ENCODE measurements around the gene SLC39A3.

Gene SLC39A3

DNA sequence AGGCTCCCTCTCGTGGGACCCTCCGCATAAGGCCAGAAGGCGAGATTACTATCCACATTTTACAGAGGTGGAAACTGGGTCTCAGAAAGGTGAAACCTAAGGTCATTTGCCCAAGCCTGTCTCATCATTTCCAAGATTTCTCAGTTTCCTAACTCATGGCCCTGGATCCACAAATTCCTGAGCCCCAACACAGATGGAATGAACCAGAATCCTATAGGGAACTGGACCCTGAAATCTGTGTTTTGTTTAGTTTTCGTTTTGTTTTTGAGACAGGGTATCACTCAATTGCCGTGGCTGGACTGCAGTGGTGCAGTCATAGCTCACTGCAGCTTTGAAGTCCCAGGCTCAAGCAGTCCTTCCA, 36.8 kb downstream of the SLC39A3 start:
- DNase-seq (ENCODE audit: low spot score): no peak

DNA sequence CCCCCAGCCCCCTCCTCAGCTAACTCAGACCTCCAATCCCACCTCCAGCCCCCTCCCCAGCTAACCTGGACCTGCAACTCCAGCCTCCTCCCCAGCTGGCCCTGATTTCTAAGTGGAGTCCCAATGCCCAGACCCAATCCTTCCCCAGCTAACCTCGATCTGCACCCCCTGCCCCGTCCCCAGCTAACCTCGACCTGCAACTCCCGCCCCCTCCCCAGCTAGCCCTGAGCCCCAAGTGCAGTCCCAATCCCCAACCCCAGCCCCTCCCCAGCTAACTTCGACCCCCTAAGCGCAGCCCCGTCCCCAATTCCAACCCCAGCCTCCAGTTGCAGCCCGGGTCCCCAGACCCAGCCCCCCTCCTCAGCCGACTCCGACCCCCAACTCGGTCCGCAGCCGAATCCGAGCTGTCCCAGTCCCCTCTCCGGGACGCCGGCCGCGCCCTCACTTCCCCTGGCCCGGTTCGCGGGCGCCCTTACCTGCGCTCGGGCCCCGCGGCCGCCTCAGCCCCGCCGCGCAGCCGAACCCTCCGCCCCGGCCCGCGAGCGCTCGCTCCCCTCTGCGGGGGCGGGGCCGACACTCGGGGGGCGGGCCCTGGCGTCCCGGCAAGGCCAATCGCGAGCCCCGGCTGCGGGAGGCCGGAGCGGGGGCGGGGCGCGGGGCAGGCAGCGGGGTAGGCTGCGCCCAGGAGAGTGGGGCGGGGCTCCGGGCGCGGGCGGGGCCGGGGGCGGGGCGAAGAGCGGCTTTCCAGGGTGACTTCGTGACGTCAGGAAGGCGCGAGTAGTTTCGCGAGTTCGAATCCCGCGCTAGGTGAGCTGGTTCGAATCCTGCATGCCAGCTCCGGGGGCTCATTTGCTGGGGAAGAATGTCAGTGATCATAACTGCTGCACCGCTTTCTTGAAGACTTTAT, 37.4 kb downstream of the SLC39A3 start, which contains the start of gene GNG7:
GNG7 (minus strand) TSS at position 525 of the 907 bp plus-strand sequence. CDS start 182,006 bp downstream, outside the sequence.
- peak; percentile 80 for DNase-seq (ENCODE audit: low spot score)

DNA sequence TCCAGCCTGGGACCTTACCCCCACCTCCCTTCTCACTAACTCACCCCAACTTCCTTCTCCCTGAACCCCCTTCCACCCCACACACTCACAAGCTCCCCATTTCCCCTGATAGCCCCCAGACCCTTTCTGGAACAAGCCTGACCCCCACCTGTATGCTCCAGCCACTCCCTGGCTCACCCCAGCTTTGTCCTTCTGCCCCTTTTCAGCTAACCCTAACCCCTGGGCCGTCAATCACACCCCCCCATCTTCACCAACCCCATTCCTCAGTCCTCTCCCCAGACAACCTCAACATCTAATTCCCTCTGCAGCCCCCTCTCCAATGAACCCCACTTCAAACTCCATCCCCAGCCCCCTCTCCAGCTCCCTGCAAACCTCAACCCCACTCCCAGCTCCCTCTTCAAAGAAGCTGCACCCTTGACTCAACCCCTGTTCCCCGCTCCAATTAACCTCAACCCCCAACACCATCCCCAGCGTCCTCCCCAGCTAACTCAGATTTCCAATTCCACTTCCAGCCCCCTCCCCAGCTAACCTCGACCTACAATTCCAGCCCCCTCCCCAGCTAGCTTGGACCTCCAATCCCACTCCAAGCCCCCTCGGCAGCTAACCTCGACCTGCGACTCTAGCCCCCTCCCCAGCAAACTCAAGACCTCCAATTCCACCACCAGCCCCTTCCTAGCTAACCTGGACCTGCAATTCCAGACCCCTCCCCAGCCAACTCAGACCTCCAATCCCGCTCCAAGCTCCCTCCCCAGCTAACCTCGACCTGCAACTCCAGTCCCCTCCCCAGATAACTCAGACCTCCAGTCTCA, 38.3 kb downstream of the SLC39A3 start:
- no peak for DNase-seq (ENCODE audit: low spot score)

DNA sequence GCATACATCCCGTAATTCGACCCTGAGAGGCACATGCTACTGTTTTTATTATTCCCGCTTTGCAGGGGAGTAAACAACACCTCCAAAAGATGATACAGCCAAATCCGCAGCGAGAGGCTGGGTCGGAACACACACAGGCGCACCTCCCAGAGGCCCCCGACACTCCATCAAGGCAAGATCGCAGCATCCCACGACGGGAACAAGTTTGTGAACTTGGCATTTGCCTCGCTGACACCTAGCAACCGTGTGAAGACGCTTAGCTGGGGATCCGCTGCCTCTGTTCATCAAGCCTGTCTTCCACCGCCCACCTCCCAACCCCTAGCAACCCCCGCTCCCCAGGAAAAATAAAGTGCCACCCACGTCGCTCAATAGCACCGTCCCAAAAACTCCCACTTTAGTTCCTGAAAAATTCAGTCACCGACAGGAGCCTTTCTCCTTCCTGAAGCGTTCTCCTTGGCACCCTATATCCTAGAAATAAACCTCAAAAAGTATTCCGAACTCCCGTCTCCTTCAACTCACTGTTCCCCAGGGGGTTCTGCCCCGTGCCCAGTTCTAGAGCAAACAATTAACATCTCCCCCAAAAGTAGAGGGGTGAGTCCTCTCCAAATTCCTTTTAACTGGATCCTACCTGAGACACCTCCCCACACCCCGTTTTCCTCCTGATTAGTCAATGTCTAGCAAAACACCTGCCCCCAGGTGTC, 39.0 kb downstream of the SLC39A3 start:
- no peak for DNase-seq (ENCODE audit: low spot score)

DNA sequence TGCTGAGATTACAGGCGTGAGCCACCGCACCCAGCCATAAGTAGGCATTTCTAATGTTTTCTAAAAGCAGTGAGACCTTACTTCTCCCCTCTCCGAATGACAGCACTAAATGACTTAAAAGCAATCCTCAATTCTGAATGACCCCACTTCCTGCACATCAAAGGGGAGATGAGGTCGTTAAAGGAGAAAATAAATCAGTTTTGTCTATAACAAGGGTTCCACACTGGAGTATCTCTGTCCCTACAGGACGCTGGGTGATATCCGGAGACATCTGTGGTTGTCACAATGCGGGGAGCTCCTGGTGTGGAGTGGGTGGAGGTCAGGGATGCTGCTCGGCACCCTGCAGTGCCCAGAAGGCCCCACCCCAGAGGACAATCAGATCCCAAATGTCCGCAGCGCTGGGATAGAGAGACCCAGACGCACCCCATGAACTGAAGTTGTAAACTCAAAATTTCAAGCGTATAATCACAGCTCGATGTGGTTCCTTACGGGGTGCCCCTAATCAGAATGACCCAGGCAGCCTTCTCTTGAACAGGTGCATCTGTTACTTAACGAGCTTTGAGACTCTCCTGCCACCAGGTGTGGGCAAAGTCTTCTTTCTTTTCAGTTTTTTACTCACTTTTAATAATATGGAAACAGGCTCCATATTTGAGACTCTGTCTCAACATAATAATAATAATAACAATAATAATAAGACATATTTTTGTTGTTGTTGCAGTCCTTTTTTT, 40.2 kb downstream of the SLC39A3 start:
- DNase-seq (ENCODE audit: low spot score): no peak

DNA sequence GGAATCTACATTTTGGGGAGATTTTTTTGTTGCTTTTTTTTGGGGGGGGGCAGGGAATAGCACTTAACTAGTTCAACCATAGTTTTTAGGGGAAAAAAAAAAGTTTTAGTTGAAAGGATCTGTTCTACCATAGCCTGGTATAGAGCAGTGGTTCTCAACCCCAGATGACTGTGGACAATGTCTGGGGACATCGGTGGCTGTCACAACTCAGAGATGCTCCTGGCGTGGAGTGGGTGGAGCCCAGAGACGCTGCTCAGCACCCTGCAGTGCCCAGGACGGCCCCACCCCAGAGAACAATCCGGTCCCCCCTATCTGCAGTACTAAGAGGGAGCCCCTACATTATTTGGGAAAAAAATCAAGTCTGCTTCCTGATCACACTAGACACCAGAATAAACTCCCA, 45.6 kb downstream of the SLC39A3 start:
- DNase-seq (ENCODE audit: low spot score): no peak

DNA sequence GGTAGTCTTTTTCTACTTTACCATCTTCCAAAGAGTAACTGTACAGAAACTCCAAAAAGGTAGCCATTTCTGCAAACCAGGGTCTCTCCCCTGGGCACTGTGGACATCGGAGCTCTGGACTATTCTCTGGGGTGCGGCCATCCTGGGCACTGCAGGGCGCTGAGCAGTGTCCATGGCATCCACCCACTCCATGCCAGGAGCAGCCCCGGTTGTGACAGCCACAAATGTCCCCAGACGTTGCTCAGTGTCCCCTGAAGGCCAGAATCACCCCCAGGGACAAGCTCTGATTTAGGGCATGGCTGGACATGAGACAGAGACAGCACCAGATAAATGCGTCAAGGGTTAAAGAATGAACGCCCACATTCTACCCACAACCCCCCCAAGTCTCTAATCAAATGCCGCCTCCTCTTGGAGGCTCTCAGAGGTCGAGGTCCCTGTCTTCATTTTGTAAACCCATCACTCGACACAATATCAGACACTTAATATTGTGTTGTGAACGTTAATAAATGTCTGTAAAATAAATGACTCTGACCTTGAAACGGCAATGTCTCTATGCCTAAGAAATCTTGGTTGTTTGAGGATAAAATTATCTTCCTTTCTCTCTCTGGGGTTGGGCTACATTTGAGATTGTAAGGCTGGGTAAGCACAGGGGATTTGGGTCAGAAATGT, 46.2 kb downstream of the SLC39A3 start:
- DNase-seq (ENCODE audit: low spot score): no peak

DNA sequence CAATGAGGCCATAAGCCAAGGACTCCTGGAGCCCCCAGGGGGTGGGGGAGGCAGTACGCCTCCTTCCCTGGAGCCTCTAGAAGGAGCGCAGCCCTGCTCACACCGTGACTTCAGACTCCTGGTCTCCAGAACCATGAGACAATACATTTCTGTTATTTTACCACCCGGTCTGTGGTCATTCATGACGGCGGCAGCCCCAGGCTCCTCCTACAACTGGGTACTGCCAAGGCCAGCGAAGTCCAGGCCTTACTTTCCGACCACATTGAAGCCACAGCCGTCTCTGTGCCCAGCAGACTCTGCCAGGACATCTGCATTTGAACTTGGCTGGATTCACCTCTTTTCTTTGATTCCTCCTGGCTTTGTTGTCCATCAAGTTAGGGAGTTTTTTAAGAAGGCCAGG, 47.9 kb downstream of the SLC39A3 start:
- no peak for DNase-seq (ENCODE audit: low spot score)

DNA sequence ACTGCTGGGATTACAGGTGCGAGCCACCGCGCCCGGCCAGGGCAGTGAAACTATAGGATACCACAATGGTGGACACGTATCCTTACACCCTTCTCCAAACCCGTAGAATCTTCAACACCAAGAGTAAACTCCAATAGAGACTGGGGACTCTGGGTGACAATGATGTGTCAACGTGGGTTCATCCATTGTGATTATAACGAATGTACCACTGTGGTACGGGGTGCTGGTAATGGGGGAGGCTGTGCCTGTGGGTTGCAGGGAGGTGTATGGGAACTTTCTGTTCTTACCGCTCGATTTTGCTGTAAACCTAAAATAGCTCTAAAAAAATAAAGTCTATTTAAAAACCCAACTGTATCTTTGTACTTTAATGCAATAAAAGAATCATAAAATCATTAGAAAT, 49.0 kb downstream of the SLC39A3 start:
- DNase-seq (ENCODE audit: low spot score): no peak

DNA sequence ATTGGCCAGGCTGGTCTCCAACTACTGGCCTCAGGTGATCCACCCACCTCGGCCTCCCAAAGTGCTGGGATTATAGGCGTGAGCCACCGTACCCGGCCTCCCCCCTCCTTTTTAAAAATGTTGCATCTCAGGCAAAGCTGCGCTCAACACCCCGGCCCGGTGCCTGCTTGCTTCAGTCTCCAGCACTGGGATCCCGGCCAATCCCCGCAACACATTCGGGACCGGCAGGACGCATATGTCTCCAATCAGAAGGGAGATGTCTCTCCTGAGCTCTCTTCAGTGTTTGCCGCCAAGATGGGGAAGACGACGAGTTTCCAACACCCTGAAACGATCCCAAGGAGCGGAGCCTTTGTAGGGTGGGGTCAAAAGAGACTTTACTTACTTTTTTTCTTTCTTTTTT, 53.5 kb downstream of the SLC39A3 start:
- DNase-seq (ENCODE audit: low spot score): no peak

DNA sequence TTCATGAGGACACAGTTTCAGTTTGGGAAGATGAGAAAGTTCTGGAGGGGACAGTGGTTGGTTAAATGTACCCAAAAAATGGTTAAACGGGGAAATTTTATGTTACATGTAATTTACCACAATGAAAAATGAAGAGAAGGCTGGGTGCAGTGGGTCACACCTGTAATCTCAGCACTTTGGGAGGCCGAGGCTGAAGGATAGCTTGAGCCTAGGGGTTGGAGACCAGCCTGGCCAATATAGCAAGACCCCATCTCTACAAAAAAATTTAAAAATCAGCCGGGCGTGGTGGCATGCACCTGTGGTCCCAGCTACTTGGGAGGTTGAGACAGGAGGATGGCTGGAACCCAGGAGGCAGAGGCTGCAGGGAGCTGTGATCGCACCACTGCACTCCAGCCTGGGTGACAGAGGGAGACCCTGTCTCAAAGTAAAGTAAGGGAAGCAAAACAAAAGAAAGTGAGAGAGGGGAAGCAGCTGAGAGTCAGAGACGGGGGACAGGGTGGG, 54.6 kb downstream of the SLC39A3 start:
- DNase-seq (ENCODE audit: low spot score): no peak

DNA sequence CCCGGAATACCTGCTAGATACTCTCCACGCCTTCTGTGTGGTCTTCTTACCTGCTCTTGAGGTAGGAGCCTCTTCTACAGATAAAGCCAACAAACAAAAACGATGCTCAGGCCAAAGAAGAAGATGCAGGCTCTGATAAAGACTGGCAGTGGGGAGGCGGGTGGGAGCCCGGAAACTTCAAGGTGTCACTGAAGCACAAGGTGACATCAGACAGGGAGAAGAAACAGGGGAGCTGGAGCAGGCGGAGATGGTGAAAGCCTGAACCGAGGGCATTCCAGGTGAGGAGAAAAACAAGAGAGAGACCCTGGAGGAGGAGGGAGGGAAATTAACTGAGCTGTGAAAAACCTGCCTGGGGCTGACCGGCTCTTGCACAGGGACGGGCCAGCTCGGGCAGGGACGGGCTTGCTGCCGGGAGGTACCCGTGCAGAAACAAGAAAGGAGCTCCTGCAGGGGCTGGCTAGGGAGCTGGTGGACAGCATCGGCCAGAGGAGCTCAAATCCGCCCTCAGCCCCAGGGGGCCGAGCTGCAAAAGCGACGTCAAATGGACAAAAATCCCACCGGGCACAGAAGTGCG, 56.3 kb downstream of the SLC39A3 start:
- DNase-seq (ENCODE audit: low spot score): no peak

Data from hepatic stellate cell (primary cell).